ENCODE data around the gene FBXO3. TPM values are rescaled to one million over a fixed set of nuclear protein-coding genes. Genes with fewer than 3 reads are reported as not detected.

Gene FBXO3
- total and polyA plus RNA-seq, 2 of the 13 experiments (the other 11 are each of a cell fraction or from before 2014, with no cell fraction given) = 20.4 to 27.6 TPM

DNA sequence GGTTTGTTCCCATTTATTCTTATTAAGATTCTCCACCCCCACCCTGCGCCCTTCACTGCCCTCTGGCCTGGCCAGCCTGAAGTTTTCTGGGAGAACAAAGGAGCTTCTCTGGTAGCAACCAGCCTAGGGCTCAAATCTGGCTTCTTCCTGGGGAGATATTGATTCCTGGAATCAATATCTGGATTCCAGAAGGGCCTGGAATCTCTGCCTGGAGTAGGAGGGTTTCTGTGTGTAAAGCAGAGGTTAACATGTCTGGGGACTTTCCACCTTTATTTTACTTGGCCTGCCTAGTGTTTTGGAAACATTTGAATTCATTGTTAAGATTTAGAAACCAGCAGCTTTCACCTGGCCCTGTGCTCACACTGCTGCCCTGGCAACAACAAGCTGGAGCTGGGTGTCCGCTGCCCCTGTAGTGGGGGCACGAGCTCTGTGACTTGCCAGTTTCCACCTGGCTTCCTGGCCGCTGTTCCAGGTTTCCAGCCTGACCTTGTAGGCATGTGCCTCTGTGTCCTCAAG lies 79.2 kb downstream of the FBXO3 start (continued):
- TF ChIP-seq, protein P1, sequence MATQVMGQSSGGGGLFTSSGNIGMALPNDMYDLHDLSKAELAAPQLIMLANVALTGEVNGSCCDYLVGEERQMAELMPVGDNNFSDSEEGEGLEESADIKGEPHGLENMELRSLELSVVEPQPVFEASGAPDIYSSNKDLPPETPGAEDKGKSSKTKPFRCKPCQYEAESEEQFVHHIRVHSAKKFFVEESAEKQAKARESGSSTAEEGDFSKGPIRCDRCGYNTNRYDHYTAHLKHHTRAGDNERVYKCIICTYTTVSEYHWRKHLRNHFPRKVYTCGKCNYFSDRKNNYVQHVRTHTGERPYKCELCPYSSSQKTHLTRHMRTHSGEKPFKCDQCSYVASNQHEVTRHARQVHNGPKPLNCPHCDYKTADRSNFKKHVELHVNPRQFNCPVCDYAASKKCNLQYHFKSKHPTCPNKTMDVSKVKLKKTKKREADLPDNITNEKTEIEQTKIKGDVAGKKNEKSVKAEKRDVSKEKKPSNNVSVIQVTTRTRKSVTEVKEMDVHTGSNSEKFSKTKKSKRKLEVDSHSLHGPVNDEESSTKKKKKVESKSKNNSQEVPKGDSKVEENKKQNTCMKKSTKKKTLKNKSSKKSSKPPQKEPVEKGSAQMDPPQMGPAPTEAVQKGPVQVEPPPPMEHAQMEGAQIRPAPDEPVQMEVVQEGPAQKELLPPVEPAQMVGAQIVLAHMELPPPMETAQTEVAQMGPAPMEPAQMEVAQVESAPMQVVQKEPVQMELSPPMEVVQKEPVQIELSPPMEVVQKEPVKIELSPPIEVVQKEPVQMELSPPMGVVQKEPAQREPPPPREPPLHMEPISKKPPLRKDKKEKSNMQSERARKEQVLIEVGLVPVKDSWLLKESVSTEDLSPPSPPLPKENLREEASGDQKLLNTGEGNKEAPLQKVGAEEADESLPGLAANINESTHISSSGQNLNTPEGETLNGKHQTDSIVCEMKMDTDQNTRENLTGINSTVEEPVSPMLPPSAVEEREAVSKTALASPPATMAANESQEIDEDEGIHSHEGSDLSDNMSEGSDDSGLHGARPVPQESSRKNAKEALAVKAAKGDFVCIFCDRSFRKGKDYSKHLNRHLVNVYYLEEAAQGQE (IDR thresholded peaks at IDR 0.05; ENCODE audit: borderline replicate concordance in 1 of 2, low read depth in 1 of 2, low read length in 2 of 2) = 0 out of 4 replicates have a peak, but pooled peaks of 1 of the 2 experiments have one; percentile 4
- TF ChIP-seq ZNF773 (CRISPR knock-in tag; IDR thresholded peaks at IDR 0.05; ENCODE audit: borderline replicate concordance) (no peak), PHF8 (CRISPR knock-in tag; IDR thresholded peaks at IDR 0.05) (0 out of 2 replicates have a peak, but pooled peaks have one; percentile 24), ZNF558 (CRISPR knock-in tag; IDR thresholded peaks at IDR 0.05; ENCODE audit: borderline replicate concordance) (no peak), ZNF670 (CRISPR knock-in tag; IDR thresholded peaks at IDR 0.05; ENCODE audit: borderline replicate concordance) (no peak)
- TF ChIP-seq, protein P2, sequence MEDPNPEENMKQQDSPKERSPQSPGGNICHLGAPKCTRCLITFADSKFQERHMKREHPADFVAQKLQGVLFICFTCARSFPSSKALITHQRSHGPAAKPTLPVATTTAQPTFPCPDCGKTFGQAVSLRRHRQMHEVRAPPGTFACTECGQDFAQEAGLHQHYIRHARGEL (CRISPR knock-in tag; IDR thresholded peaks at IDR 0.05) = no peak
- TF ChIP-seq, protein P3, sequence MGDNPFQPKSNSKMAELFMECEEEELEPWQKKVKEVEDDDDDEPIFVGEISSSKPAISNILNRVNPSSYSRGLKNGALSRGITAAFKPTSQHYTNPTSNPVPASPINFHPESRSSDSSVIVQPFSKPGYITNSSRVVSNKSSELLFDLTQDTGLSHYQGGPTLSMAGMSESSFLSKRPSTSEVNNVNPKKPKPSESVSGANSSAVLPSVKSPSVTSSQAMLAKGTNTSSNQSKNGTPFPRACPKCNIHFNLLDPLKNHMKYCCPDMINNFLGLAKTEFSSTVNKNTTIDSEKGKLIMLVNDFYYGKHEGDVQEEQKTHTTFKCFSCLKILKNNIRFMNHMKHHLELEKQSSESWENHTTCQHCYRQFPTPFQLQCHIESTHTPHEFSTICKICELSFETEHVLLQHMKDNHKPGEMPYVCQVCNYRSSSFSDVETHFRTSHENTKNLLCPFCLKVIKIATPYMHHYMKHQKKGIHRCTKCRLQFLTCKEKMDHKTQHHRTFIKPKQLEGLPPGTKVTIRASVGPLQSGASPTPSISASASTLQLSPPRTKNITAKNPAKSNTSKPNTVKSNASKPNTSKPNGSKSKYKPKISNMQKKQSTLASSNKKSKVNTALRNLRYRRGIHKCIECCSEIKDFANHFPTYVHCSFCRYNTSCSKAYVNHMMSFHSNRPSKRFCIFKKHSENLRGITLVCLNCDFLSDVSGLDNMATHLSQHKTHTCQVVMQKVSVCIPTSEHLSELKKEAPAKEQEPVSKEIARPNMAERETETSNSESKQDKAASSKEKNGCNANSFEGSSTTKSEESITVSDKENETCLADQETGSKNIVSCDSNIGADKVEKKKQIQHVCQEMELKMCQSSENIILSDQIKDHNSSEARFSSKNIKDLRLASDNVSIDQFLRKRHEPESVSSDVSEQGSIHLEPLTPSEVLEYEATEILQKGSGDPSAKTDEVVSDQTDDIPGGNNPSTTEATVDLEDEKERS (CRISPR knock-in tag; IDR thresholded peaks at IDR 0.05) = no peak

All from HepG2 (cell line).